K562 (cell line): ENCODE results near the gene AHCY. TPM values are rescaled to one million over a fixed set of nuclear protein-coding genes. Genes with fewer than 3 reads are reported as not detected.

Experiments used
- BCLAF1 ChIP-seq, 2 experiments: fragments of 450-650 bp in 1 of 2; IDR thresholded peaks; 2 replicates each; pipeline ENCODE4 v1.6.1; 2011 to 2017; ENCODE audit warnings: low read depth in 2 of 2, antibody characterized with exemption in 1 of 2, borderline replicate concordance in 1 of 2, low read length in 1 of 2, mild to moderate bottlenecking in 1 of 2, mixed read lengths in 1 of 2; ENCODE audit not compliant: control insufficient read depth in 1 of 2
- BDP1 ChIP-seq: IDR thresholded peaks from 3 replicates; pipeline ENCODE4 v1.6.1; 2011; ENCODE audit not compliant: insufficient read length, insufficient read depth
- CHCHD3 ChIP-seq: fragments of 250-450 bp; sonication (Bioruptor Pico); IDR thresholded peaks from 2 replicates; pipeline ENCODE4 v2.1.2; 2022; ENCODE audit warnings: mild to moderate bottlenecking
- CTCF ChIP-seq, 3 experiments: IDR thresholded peaks in 2 of 3; conservative IDR thresholded peaks in 1 of 3; 2 replicates each; pipeline ENCODE4 v1.5.1; 2011 to 2012; ENCODE audit warnings: low read length in 3 of 3, mild to moderate bottlenecking in 3 of 3, control low read depth in 2 of 3, improper control_type of control experiment in 1 of 3, inconsistent platforms in 1 of 3, low read depth in 1 of 3, mixed read lengths in 1 of 3, moderate library complexity in 1 of 3; ENCODE audit not compliant: insufficient read depth in 2 of 3
- DIDO1 ChIP-seq: fragments of 450-650 bp; IDR thresholded peaks from 2 replicates; pipeline ENCODE4 v1.6.1; 2016; ENCODE audit warnings: low read depth, missing biosample characterization, missing genetic modification characterization
- EP300 ChIP-seq: IDR thresholded peaks from 2 replicates; pipeline ENCODE4 v1.6.1; 2012; ENCODE audit warnings: low read length, improper control_type of control experiment
- ETS1 ChIP-seq: conservative IDR thresholded peaks from 2 replicates; pipeline ENCODE4 v1.6.1; 2011; ENCODE audit warnings: low read depth, mild to moderate bottlenecking, low read length; ENCODE audit not compliant: control insufficient read depth
- FOXP1 ChIP-seq: sonication (generic); formaldehyde crosslinking; IDR thresholded peaks from 2 replicates; pipeline ENCODE4 v1.8.0; 2022; ENCODE audit warnings: mild to moderate bottlenecking, missing genetic modification reagents
- HDGF ChIP-seq: fragments of 450-650 bp; IDR thresholded peaks from 2 replicates; pipeline ENCODE4 v1.6.1; 2016
- ILF3 ChIP-seq: fragments of 450-650 bp; IDR thresholded peaks from 2 replicates; pipeline ENCODE4 v1.6.1; 2018; ENCODE audit warnings: antibody characterized with exemption, mild to moderate bottlenecking, moderate library complexity, borderline replicate concordance
- JUN ChIP-seq, 2 experiments: sonication (generic) in 1 of 2; formaldehyde crosslinking in 1 of 2; IDR thresholded peaks; 2 replicates each; pipeline versions ENCODE4 v1.6.1 to v1.8.0; 2012 to 2022; ENCODE audit warnings: borderline replicate concordance in 2 of 2, mild to moderate bottlenecking in 2 of 2, improper control_type of control experiment in 1 of 2, low read depth in 1 of 2, low read length in 1 of 2, missing genetic modification reagents in 1 of 2
- KLF16 ChIP-seq: IDR thresholded peaks from 2 replicates; pipeline ENCODE4 v1.6.1; 2016; ENCODE audit warnings: antibody characterized with exemption
- LEF1 ChIP-seq: fragments of 450-650 bp; IDR thresholded peaks from 2 replicates; pipeline ENCODE4 v1.6.1; 2016; ENCODE audit warnings: mild to moderate bottlenecking
- MCM2 ChIP-seq: fragments of 450-650 bp; IDR thresholded peaks from 2 replicates; pipeline ENCODE4 v1.6.1; 2017; ENCODE audit warnings: low read depth, mild to moderate bottlenecking
- MCM7 ChIP-seq, 2 experiments: fragments of 450-650 bp; IDR thresholded peaks; 2 replicates each; pipeline ENCODE4 v1.6.1; 2016 to 2018
- NCOA6 ChIP-seq: fragments of 450-650 bp; IDR thresholded peaks from 2 replicates; pipeline ENCODE4 v1.6.1; 2017; ENCODE audit warnings: mild to moderate bottlenecking
- NR2C1 ChIP-seq, 2 experiments: fragments of 450-650 bp; IDR thresholded peaks; 2 replicates each; pipeline ENCODE4 v1.6.1; 2017; ENCODE audit warnings: mild to moderate bottlenecking in 2 of 2, antibody characterized with exemption in 1 of 2, inconsistent platforms in 1 of 2, missing compliant biosample characterization in 1 of 2, missing genetic modification characterization in 1 of 2
- POLR2B ChIP-seq: fragments of 450-650 bp; IDR thresholded peaks from 2 replicates; pipeline ENCODE4 v1.6.1; 2018; ENCODE audit warnings: low read depth; ENCODE audit not compliant: partially characterized antibody
- RNF2 ChIP-seq: sonication (generic); IDR thresholded peaks from 2 replicates; pipeline ENCODE4 v1.6.1; 2016
- TFE3 ChIP-seq: fragments of 450-650 bp; formaldehyde crosslinking; IDR thresholded peaks from 2 replicates; pipeline ENCODE4 v1.4.0; 2020; ENCODE audit warnings: mild to moderate bottlenecking, mixed read lengths
- YBX1 ChIP-seq: fragments of 450-650 bp; IDR thresholded peaks from 2 replicates; pipeline ENCODE4 v1.7.1; 2016; ENCODE audit warnings: mild to moderate bottlenecking
- ZNF146 ChIP-seq: IDR thresholded peaks from one replicate; pipeline ENCODE4 v1.6.1; 2018; ENCODE audit warnings: missing compliant biosample characterization; ENCODE audit not compliant: unreplicated experiment
- ZNF212 ChIP-seq: fragments of 450-650 bp; formaldehyde crosslinking; IDR thresholded peaks from 2 replicates; pipeline ENCODE4 v1.4.0; 2020; ENCODE audit warnings: mild to moderate bottlenecking
- polyA plus RNA-seq, 8 experiments: library from polyadenylated mRNA; depleted of rRNA in 4 of 8; stranded (reverse) in 5 of 8; unstranded in 3 of 8; fragments of >200 nt; fragmentation: Nextera tagmentation in 2 of 8; fragmentation: Illumina TruSeq in 1 of 8; extraction: Ambion mirVana in 2 of 8; extraction: Trizol in 1 of 8; gene quantifications; 2 replicates each; pipeline versions ENCODE4 v1.2.1 to v1.2.3, GENCODE V29; 2011 to 2014; ENCODE audit warnings: inconsistent platforms in 1 of 8, missing spikeins in 1 of 8
- total RNA-seq, 7 experiments: library from RNA; depleted of rRNA in 6 of 7; stranded (reverse); fragments of >200 nt in 6 of 7; fragmentation: Illumina TruSeq in 2 of 7; extraction: Trizol in 2 of 7; gene quantifications; 2 replicates each; pipeline versions ENCODE4 v1.2.1 to v1.2.3, GENCODE V29; 2011 to 2021; ENCODE audit warnings: low replicate concordance in 1 of 7

Gene AHCY
- total and polyA plus RNA-seq, 9 of the 15 experiments (the other 6 are each of a cell fraction or from before 2014, with no cell fraction given) = 82.5 to 269 (median 190) TPM

- TF ChIP-seq BCLAF1 (IDR thresholded peaks at IDR 0.05; ENCODE audit: borderline replicate concordance in 1 of 2, control insufficient read depth in 1 of 2, low read depth in 2 of 2, low read length in 1 of 2) = no peak
- TF ChIP-seq MCM7 (IDR thresholded peaks at IDR 0.05) = no peak
- TF ChIP-seq NR2C1 (IDR thresholded peaks at IDR 0.05) = no peak; the same call in 1 of the 2 replicates
- peak; percentile 50; the same call in 1 of the 2 replicates for TF ChIP-seq NR2C1 (tag; IDR thresholded peaks at IDR 0.05)
- no peak for TF ChIP-seq ETS1
- no peak for TF ChIP-seq NCOA6
- TF ChIP-seq TFE3 = no peak
- no peak for TF ChIP-seq ILF3
- TF ChIP-seq DIDO1 (tag) = no peak
- TF ChIP-seq LEF1 = no peak
- no peak for TF ChIP-seq FOXP1 (CRISPR knock-in tag)
- TF ChIP-seq ZNF212 = no peak
- TF ChIP-seq EP300 = no peak
- TF ChIP-seq HDGF = no peak
- no peak for TF ChIP-seq RNF2
- TF ChIP-seq MCM2 = no peak
- no peak for TF ChIP-seq BDP1
- TF ChIP-seq POLR2B = no peak
- no peak for TF ChIP-seq ZNF146 (CRISPR knock-in tag)
- no peak for TF ChIP-seq YBX1
- TF ChIP-seq CTCF (IDR thresholded peaks at IDR 0.05 in 2 of 3, conservative IDR thresholded peaks at IDR 0.05 in 1 of 3; ENCODE audit: insufficient read depth in 2 of 3, low read depth in 1 of 3, low read length in 3 of 3) = no peak
- no peak for TF ChIP-seq KLF16
- TF ChIP-seq JUN (IDR thresholded peaks at IDR 0.05; ENCODE audit: borderline replicate concordance, low read depth, low read length) = no peak
- no peak for TF ChIP-seq JUN (CRISPR knock-in tag; IDR thresholded peaks at IDR 0.05; ENCODE audit: borderline replicate concordance)
- TF ChIP-seq CHCHD3 = no peak
Observed at GRCh38 chr20:34350095-34350494, 46.9 kb upstream of the AHCY start (continued).
